GM18519 (cell line): ENCODE data around the gene FAM3C.

Source experiments
- ATAC-seq: cut with Tn5 transposase; IDR thresholded peaks from one replicate; pipeline ENCODE4 v1.9.1; 2021; ENCODE audit warnings: mild to moderate bottlenecking, moderate library complexity; ENCODE audit not compliant: unreplicated experiment, low FRiP score

The FAM3C gene

GRCh38 chr7:121383235-121383910 lies 12.7 kb downstream of the FAM3C start:
- no peak for ATAC-seq

- no peak for ATAC-seq
These were observed 13.6 kb downstream of the FAM3C start for GRCh38 chr7:121382473-121382872.

GRCh38 chr7:121379930-121380329 lies 16.2 kb downstream of the FAM3C start:
- no peak for ATAC-seq

DNA sequence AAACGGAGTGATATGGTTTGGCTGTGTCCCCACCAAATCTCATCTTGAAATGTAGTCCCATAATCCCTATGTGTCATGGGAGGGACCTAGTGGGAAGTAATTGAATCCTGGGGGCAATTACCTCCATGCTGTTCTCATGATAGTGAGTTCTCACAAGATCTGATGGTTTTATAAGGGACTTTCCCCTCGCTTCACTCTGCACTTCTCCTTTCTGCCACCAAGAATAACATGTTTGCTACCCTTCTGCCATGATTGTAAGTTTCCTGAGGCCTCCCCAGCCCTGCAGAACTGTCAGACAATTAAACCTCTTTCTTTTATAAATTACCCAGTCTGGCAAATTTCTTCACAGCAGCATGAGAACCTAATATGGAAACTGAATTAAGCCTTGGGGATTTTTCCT lies 19.1 kb downstream of the FAM3C start:
- ATAC-seq: no peak

DNA sequence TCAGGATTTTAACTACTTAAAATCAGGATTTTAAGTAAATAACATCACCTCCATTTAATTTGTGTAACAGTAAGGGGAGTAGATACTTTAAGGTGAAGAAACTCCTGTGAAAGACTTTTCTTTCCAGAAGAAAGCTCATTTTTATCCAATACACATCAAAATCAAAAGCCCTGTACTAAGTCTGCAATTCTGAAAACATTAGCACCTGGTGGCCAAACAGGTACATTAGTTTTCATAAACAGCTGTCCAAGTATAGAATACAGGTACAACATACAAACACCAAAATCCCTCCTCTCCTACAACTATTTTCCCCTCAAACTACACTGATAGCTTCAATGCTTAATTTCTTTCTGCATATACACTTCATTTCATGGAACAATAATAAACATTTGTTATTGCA lies 22.9 kb downstream of the FAM3C start:
- no peak for ATAC-seq

DNA sequence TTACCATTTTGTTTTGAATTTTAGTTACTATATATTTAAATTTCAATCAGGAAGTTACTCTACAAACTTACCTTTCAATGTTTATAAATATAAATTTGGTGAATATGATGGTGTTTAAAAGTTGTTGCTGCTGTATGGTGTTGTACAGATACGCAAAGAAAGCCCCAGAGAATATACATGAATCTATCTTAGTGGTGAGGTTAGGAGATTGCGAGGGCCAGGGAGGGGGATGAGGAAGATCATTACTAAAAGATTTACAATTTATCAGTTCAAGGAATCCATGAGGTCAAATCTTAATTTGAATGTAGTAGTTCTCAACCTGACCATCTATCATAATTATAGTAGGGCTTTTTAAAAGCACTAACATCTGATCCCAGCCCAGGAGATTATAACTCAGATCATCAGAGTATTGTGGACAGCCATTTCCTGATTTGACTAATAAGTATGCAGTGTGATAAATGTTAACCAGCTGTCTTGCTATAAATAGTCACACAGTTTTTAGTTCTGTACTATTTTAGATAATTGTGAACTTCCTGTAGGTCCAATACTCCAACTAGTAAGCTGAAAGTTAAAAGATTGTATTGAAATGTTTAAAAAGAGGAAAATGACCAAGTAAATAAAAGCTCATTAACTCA lies 23.6 kb downstream of the FAM3C start:
- peak; percentile 76 for ATAC-seq

DNA sequence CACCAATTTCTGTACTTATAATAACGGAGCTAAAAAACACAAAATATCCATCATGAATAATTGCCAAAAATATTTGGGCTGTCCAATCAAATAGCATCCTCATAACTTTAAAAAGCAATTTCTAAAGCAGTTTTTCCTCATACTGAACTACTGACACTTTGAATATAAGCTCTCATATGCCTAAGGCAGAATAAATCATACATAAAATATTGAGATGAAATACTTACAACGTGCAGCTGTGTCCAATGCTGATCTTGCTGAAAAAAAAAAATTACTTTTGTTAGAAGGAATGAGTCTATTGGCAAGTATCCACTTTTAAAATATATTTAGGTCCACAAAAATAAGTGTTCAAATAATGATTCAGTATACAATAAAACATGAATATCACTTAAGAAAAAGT lies 24.2 kb downstream of the FAM3C start:
- ATAC-seq: no peak

- ATAC-seq: no peak
These were observed 24.7 kb downstream of the FAM3C start for GRCh38 chr7:121371367-121371766.

GRCh38 chr7:121369462-121369861 lies 26.6 kb downstream of the FAM3C start:
- ATAC-seq: peak; percentile 57

- ATAC-seq: no peak
These were observed 29.2 kb downstream of the FAM3C start for GRCh38 chr7:121366852-121367431.

GRCh38 chr7:121360564-121360963 lies 35.5 kb downstream of the FAM3C start:
- ATAC-seq: no peak

DNA sequence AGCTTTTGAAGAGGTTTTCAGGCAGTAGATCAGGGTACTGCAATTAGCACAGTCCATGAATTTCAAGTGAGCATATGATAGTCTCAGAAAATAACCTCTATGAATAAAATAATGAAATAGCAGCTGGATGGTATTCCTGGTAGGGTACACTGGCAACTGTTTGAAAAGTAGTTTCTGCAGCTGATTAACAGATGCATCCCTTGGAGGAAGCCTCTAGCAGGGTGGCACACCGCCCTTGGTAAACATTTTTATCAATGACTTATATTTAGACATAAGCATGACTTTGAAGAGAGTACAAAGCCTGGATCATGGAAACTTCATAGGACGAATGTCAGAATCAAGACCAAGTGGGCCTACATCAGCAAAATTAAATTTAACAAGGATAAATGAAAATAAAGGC lies 40.5 kb downstream of the FAM3C start:
- ATAC-seq: no peak

DNA sequence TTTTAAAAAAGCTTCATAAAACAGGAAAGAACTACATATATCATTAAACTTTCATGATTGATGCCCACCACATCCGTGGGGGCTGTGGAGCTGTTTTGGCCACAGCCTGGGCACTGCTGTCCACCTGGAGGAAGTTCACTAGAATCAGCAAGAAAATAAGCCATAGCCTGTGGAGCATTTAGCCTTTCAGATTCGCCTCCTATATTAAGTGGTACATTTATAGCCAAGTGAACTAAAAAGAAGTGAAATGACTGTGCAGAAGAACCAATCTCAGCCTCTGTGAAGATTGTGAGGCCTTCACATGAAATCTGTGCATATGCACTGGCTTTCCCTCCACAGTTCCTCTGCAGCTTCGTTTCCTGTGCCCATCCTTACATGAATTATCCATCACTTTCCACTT lies 43.8 kb downstream of the FAM3C start:
- peak; percentile 83 for ATAC-seq

DNA sequence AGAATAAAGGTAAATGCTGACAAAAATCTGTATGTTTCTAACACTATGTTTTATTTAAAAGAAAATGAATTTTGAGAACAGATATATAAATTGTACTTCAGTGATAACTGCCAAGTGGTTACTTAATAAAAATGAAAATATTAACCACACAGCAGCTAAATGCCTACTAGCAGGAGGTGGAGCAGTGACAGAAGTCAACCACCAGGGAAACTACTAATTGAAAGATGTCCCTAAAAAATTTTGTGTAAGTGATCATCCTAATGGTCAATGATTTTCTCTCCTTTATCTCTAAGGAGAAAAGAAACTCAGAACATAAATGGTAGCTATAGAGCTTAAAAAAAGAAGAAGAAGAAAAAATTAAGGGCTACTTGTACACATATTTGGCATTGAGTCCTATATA lies 44.4 kb downstream of the FAM3C start:
- peak; percentile 15 for ATAC-seq

DNA sequence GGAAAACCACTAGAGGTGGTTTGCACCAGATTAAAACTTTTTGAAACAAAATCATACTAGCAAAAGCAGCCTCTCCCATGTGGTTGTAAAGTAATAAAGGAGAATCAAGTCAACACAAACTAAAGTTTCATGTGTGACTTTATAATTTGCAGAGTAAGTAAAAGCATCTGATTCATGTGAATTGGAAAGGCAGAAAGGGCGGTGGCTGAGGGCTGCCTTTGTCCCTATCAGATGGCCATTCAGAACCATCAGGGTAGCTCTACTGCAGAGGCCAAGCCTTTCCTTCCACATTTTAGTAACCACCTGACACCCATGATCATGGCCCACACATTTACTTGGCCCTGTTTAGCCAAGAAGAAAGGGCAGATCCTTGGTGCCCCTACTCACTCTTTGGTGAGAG lies 51.6 kb downstream of the FAM3C start:
- no peak for ATAC-seq

DNA sequence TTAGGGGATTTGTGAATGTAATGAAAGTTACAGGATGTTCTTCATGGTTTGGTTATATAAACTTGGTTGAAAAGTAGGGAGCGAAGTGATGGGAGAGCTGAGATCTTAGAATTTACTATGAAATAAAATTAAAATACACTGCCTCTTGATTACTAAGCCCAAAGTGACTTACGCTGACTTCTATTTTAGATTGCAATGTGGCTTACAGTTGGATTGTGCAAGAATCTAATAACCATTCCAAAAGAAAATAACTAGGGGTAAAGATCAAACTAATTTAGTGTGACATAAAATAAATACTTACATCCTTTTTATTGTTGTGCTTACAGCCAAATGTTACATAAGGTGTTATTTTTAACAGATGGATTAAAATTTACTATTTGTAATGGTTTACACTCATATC lies 52.0 kb downstream of the FAM3C start:
- no peak for ATAC-seq

GRCh38 chr7:121343302-121343701 lies 52.8 kb downstream of the FAM3C start:
- ATAC-seq: no peak

GRCh38 chr7:121342631-121343030 lies 53.5 kb downstream of the FAM3C start:
- ATAC-seq: no peak

DNA sequence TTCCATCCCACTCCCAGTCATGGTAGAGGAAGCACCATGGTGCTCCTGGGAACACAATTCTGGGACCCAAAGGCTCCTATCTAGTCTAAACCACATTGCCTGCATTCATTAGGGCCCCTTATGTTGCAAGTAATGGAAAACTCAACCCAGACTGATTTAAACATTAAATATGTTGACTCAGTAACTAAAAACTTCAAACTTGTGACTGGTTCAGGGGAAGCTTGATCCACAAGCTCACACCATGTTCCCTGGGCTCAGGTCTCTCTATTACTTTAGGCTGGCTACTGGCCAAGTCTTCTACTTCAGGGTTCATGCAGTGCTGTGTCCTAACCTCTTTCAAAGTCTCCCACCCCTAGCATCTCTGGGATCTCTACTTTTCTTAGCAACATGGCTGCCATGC lies 54.2 kb downstream of the FAM3C start:
- ATAC-seq: no peak

GRCh38 chr7:121339082-121339481 lies 57.0 kb downstream of the FAM3C start:
- ATAC-seq: no peak

DNA sequence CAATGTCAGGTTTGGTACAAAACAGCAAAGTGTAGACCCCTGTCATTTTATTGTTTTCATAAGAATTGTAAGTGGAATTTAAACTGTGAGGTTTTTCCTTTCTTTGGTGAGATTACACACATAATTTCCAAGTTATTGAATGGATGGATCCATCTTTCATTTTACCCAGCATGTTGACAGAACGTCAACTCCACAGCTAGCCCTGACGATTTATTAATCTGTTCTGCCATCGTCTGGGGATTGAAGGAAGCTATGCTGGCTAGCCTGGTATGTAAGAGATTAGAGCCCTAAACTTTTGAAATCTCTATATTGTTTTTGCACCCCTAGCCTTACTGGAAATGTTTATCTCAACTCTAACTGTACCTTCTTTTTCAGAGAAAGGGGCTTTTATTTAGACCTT lies 58.7 kb downstream of the FAM3C start:
- no peak for ATAC-seq

- ATAC-seq: no peak
These were observed 59.5 kb downstream of the FAM3C start for GRCh38 chr7:121336579-121336978.
